ENCODE data around the gene TFAP2E. TPM values are rescaled to one million over a fixed set of nuclear protein-coding genes. Genes with fewer than 3 reads are reported as not detected.

The TFAP2E gene
- total RNA-seq, 4 donors from 2014 or later: not detected

DNA sequence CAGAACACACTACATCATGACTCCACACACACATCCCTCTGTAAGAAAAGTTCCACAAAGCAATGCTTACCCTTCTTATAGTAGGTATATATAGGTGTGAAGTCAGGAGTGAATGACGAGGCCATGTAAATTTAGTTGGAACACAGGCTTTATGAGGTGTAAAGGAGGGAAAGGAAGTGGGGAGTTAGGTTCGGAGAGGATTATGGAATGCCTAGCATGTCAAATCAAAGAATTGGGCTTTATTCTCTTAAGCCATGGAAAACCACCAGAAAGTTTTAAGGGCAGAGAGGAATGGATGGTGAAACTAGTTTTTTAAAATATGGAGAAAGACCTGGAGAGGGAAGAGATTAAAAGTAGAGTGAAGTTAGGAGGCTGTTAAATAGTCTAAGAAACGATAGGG lies 26.3 kb downstream of the TFAP2E start:
- TF ChIP-seq, protein P1, sequence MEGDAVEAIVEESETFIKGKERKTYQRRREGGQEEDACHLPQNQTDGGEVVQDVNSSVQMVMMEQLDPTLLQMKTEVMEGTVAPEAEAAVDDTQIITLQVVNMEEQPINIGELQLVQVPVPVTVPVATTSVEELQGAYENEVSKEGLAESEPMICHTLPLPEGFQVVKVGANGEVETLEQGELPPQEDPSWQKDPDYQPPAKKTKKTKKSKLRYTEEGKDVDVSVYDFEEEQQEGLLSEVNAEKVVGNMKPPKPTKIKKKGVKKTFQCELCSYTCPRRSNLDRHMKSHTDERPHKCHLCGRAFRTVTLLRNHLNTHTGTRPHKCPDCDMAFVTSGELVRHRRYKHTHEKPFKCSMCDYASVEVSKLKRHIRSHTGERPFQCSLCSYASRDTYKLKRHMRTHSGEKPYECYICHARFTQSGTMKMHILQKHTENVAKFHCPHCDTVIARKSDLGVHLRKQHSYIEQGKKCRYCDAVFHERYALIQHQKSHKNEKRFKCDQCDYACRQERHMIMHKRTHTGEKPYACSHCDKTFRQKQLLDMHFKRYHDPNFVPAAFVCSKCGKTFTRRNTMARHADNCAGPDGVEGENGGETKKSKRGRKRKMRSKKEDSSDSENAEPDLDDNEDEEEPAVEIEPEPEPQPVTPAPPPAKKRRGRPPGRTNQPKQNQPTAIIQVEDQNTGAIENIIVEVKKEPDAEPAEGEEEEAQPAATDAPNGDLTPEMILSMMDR (IDR thresholded peaks at IDR 0.05 in 4 of 5, conservative IDR thresholded peaks at IDR 0.05 in 1 of 5): no peak
- TF ChIP-seq POLR2A (IDR thresholded peaks at IDR 0.05): no peak

DNA sequence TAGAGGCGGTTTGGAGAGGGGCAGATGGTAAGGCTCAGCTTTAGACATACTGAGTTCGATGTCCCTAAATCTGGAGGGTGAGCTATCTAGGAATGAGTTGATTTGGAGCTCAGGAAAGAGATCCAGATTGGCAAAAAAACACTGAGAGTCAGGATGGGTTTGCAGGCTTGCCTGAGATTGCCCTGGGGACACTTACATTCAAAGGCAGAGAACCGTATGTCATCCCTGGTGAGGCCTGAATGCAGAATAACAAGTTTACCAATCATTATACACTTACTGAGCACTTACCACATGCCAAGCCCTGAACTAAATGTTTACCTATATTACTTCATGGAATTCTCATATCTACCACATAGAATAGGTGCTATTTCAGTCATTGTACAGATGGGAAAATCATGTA lies 27.5 kb downstream of the TFAP2E start:
- H3K27me3 ChIP-seq: no peaks in the 10 kb centered on the region
- ATAC-seq: no peak
- DNase-seq: no peak
- intact Hi-C loops (cut with DNase I; ENCODE audit: low total_unique reads) (no loop called here), in situ Hi-C loops (cut with MboI; ENCODE audit: low sequenced_read_pairs in 4 of 4) (no loop called here)
- TF ChIP-seq, protein P1 (IDR thresholded peaks at IDR 0.05 in 4 of 5, conservative IDR thresholded peaks at IDR 0.05 in 1 of 5): no peak
- TF ChIP-seq POLR2A (IDR thresholded peaks at IDR 0.05): no peak
- H3K27ac ChIP-seq: no peak overlapping the region
- H3K4me1 ChIP-seq: no peaks in the 10 kb centered on the region
- no peaks in the 10 kb centered on the region for H3K9me3 ChIP-seq
- no peak overlapping the region for H3K4me3 ChIP-seq
- peaks cover 0 to 53% of the 10 kb centered on the region in 2 donors for H3K36me3 ChIP-seq

More for the DNA sequence above, 26.3 kb downstream of the TFAP2E start:
- no peak for DNase-seq
- Histone ChIP-seq H3K4me3 (no peak overlapping the region), H3K27ac (no peak overlapping the region), H3K4me1 (no peaks in the 10 kb centered on the region), H3K36me3 (peaks cover 0 to 43% of the 10 kb centered on the region in 2 donors), H3K9me3 (no peaks in the 10 kb centered on the region), H3K27me3 (no peaks in the 10 kb centered on the region)
- in situ Hi-C loops (cut with MboI; ENCODE audit: low sequenced_read_pairs in 4 of 4): no loop called here
- intact Hi-C loops (cut with DNase I; ENCODE audit: low total_unique reads): no loop called here
- ATAC-seq: no peak

DNA sequence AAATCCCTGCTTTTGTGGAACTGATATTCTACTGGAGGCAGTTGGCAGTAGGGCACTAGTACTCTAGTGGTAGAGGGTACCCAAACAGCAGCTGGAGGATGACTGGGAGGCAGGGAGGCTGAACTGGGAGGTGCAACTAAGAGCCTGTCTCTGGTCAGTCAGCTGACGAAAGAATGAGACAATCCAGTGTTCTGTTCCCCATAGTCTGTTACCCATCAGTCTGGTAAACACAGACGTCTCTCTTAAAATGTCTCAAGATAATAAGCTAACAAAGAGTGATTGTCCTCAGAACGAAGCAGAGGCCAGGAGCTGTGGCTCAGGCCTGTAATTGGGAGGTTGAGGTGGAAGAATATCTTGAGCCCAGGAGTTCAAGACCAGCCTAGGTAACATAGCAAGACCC lies 30.4 kb downstream of the TFAP2E start:
- Histone ChIP-seq H3K36me3 (peaks cover 0 to 80% of the 10 kb centered on the region in 2 donors), H3K27me3 (no peaks in the 10 kb centered on the region), H3K9me3 (no peaks in the 10 kb centered on the region), H3K4me1 (no peaks in the 10 kb centered on the region), H3K4me3 (no peak overlapping the region), H3K27ac (no peak overlapping the region)
- intact Hi-C loops (cut with DNase I; ENCODE audit: low total_unique reads): no loop called here
- DNase-seq (no peak), ATAC-seq (no peak)
- in situ Hi-C loops (cut with MboI; ENCODE audit: low sequenced_read_pairs in 4 of 4): no loop called here
- TF ChIP-seq, protein P1 (IDR thresholded peaks at IDR 0.05 in 4 of 5, conservative IDR thresholded peaks at IDR 0.05 in 1 of 5): no peak
- TF ChIP-seq POLR2A (IDR thresholded peaks at IDR 0.05): no peak

DNA sequence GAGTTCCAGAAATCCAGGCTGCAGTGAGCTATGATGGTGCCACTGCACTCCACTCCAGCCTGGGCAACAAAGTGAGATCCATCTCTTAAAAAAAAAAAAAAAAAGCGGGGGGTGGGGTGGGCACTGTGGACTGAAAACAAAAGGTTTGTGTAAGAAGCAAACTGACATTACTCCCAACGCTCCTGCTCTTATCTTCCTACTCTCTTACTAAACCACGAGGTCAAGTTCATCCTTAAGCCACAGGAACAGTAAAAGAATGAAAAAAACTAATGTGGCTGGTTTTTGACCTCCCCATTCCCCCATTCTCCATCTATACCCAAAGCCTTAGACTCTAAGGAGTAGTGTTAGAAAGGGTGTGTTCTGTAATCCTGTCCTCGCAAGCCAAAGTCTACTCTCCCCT lies 30.8 kb downstream of the TFAP2E start:
- no peak overlapping the region for H3K27ac ChIP-seq
- H3K36me3 ChIP-seq: peaks cover 0 to 85% of the 10 kb centered on the region in 2 donors
- intact Hi-C loops (cut with DNase I; ENCODE audit: low total_unique reads): no loop called here

More for the DNA sequence above, 30.8 kb downstream of the TFAP2E start:
- no peak for ATAC-seq
- in situ Hi-C loops (cut with MboI; ENCODE audit: low sequenced_read_pairs in 4 of 4): no loop called here
- no peak for DNase-seq
- no peaks in the 10 kb centered on the region for H3K27me3 ChIP-seq
- H3K9me3 ChIP-seq: no peaks in the 10 kb centered on the region
- no peak overlapping the region for H3K4me3 ChIP-seq
- no peak for TF ChIP-seq POLR2A (IDR thresholded peaks at IDR 0.05)
- TF ChIP-seq, protein P1 (IDR thresholded peaks at IDR 0.05 in 4 of 5, conservative IDR thresholded peaks at IDR 0.05 in 1 of 5): no peak
- no peaks in the 10 kb centered on the region for H3K4me1 ChIP-seq

Measured in gastrocnemius medialis (tissue), 4 donors.